Smooth muscle cell (in vitro differentiated cells): ENCODE results near the gene TRPM3. TPM values are rescaled to one million over a fixed set of nuclear protein-coding genes. Genes with fewer than 3 reads are reported as not detected.
"Not testable (repeated sequence)": the region's sequence is repeated elsewhere in the genome, so short reads cannot be mapped to it uniquely, and the experiment has no call there.

Source experiments
- DNase-seq: peaks from one replicate; lab custom pipeline; 2025; ENCODE audit not compliant: unreplicated experiment; lab: John Stamatoyannopoulos, UW
- H2AFZ ChIP-seq: fragments of 200-600 bp; sonication (generic); 2 replicates; pipeline ENCODE4 v1.6.0; 2016; ENCODE audit warnings: antibody characterized with exemption, low read depth, mild to moderate bottlenecking
- H3F3A ChIP-seq: fragments of 200-600 bp; sonication (generic); 2 replicates; pipeline ENCODE4 v1.6.0; 2017; ENCODE audit warnings: antibody characterized with exemption, low read depth
- H3K27ac ChIP-seq: fragments of 200-600 bp; sonication (generic); 2 replicates; pipeline ENCODE4 v1.5.1; 2016; ENCODE audit warnings: low read depth, mild to moderate bottlenecking
- H3K27me3 ChIP-seq: fragments of 200-600 bp; sonication (generic); 2 replicates; pipeline ENCODE4 v1.6.1; 2016; ENCODE audit warnings: low read depth, mild to moderate bottlenecking
- H3K36me3 ChIP-seq: fragments of 200-600 bp; sonication (generic); 2 replicates; pipeline ENCODE4 v1.5.1; 2016; ENCODE audit warnings: low read depth
- H3K4me1 ChIP-seq: fragments of 200-600 bp; sonication (generic); 2 replicates; pipeline ENCODE4 v1.5.1; 2016; ENCODE audit warnings: low read depth
- H3K4me2 ChIP-seq: fragments of 200-600 bp; sonication (generic); 2 replicates; pipeline ENCODE4 v1.6.0; 2016; ENCODE audit warnings: mild to moderate bottlenecking
- H3K4me3 ChIP-seq: fragments of 200-600 bp; sonication (generic); 2 replicates; pipeline ENCODE4 v1.5.1; 2016; ENCODE audit warnings: mild to moderate bottlenecking
- H3K79me2 ChIP-seq: fragments of 200-600 bp; sonication (generic); 2 replicates; pipeline ENCODE4 v1.6.0; 2016; ENCODE audit warnings: low read depth, mild to moderate bottlenecking
- H3K9ac ChIP-seq: fragments of 200-600 bp; sonication (generic); 2 replicates; pipeline ENCODE4 v1.6.0; 2016; ENCODE audit warnings: low read depth
- H3K9me3 ChIP-seq: fragments of 200-600 bp; sonication (generic); replicated peaks from 2 replicates; pipeline ENCODE4 v1.5.1; 2016; ENCODE audit warnings: low read depth
- H4K20me1 ChIP-seq: fragments of 200-600 bp; sonication (generic); 2 replicates; pipeline ENCODE4 v1.6.0; 2016; ENCODE audit warnings: low read depth
- WGBS: methylation state at CpG from one replicate; pipeline ENCODE4 v1.1.7; 2016; ENCODE audit warnings: low lambda C conversion rate; 5-methylcytosine and 5-hydroxymethylcytosine counted together
- polyA plus RNA-seq: library from polyadenylated mRNA; unstranded; fragments of >200 nt; fragmentation: Nextera tagmentation; extraction: Ambion mirVana; gene quantifications from 2 replicates; pipeline ENCODE4 v1.2.1, GENCODE V29; 2016
- total RNA-seq: library from RNA; depleted of rRNA; stranded (reverse); fragments of >200 nt; gene quantifications from 2 replicates; pipeline ENCODE4 v1.2.3, GENCODE V29; 2014
- TF ChIP-seq, protein P1 (sequence below): fragments of 200-600 bp; sonication (generic); IDR thresholded peaks from 2 replicates; pipeline ENCODE4 v1.5.1; 2017; ENCODE audit warnings: borderline replicate concordance, mild to moderate bottlenecking, antibody characterized with exemption; ENCODE audit not compliant: insufficient read depth, poor library complexity, severe bottlenecking

Gene TRPM3
- total and polyA plus RNA-seq, 2 experiments from 2014 or later: not detected

DNA sequence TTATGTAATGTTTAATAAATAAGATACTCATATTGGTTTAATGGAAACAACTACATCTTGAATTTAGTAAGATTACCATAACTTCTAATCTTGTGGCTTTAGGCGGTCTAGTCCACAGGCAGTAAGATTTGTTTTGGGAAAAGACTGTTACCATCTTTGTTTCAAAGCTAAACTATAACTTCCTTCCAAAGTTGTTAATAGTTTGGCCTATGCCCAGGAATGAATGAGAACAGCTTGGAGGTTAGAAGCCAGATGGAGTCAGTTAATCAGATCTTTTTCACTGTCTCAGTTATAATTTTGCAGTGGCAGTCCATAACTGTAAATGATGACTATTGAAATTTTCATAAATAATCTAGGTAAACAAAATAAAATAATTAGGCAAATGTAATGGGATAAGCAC is 465.1 kb downstream of the TRPM3 start:
- Histone ChIP-seq H3K79me2 (no peaks in the 10 kb centered on the region), H3K4me1 (no peaks in the 10 kb centered on the region), H3K27ac (no peak overlapping the region), H3K4me3 (no peak overlapping the region), H4K20me1 (no peaks in the 10 kb centered on the region), H3K9ac (no peak overlapping the region), H3K4me2 (no peak overlapping the region), H3K36me3 (no peaks in the 10 kb centered on the region), H3K27me3 (no peaks in the 10 kb centered on the region), H3K9me3 (peaks cover 9% of the 10 kb centered on the region), H3F3A (no peaks in the 10 kb centered on the region), H2AFZ (no peak overlapping the region)
- WGBS: 97% methylated on average over 1 of the region's 1 CpG
- DNase-seq: no peak
- TF ChIP-seq, protein P1, sequence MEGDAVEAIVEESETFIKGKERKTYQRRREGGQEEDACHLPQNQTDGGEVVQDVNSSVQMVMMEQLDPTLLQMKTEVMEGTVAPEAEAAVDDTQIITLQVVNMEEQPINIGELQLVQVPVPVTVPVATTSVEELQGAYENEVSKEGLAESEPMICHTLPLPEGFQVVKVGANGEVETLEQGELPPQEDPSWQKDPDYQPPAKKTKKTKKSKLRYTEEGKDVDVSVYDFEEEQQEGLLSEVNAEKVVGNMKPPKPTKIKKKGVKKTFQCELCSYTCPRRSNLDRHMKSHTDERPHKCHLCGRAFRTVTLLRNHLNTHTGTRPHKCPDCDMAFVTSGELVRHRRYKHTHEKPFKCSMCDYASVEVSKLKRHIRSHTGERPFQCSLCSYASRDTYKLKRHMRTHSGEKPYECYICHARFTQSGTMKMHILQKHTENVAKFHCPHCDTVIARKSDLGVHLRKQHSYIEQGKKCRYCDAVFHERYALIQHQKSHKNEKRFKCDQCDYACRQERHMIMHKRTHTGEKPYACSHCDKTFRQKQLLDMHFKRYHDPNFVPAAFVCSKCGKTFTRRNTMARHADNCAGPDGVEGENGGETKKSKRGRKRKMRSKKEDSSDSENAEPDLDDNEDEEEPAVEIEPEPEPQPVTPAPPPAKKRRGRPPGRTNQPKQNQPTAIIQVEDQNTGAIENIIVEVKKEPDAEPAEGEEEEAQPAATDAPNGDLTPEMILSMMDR: no peak

DNA sequence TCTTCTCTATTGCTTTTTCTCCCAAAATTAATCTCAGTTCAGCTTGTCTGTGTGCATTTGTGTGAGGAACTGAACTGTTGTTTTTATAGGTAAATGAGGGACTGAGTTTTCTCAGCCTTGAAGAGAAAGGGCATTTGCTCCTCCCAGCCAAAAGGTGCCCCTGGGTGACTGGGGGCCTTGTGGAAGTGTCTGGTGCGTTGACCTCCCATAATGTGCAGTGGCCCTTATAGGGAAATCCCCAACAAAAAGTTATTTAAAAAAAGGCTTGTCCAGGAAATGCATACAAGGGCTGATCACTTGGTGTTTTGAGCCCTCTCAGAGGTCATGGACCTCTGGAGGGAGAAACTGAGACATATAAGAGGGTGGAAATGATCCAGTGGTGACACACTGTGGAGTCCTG is 467.3 kb downstream of the TRPM3 start:
- no peaks in the 10 kb centered on the region for H3K36me3 ChIP-seq
- no peak overlapping the region for H3K9ac ChIP-seq
- WGBS: 81% methylated on average over 1 of the region's 1 CpG
- no peak overlapping the region for H3K27ac ChIP-seq
- no peak overlapping the region for H3K4me2 ChIP-seq
- H3K9me3 ChIP-seq: peaks cover 6% of the 10 kb centered on the region
- H4K20me1 ChIP-seq: no peaks in the 10 kb centered on the region
- H3K4me1 ChIP-seq: no peaks in the 10 kb centered on the region
- no peak overlapping the region for H3K4me3 ChIP-seq
- H2AFZ ChIP-seq: no peak overlapping the region
- TF ChIP-seq, protein P1: no peak
- H3K79me2 ChIP-seq: no peaks in the 10 kb centered on the region
- no peaks in the 10 kb centered on the region for H3K27me3 ChIP-seq
- no peak for DNase-seq
- no peaks in the 10 kb centered on the region for H3F3A ChIP-seq

DNA sequence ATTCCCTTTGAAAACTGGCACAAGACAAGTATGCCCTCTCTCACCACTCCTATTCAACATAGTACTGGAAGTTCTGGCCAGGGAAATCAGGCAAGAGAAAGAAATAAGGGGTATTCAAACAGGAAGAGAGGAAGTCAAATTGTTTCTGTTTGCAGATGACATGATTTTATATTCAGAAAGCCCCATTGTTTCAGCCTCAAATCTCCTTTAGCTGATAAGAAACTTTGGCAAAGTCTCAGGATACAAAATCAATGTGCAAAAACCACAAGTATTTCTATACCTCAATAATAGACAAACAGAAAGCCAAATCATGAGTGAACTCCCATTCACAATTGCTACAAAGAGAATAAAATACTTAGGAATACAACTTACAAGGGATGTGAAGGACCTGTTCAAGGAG is 476.8 kb downstream of the TRPM3 start:
- H3K27me3 ChIP-seq, H4K20me1 ChIP-seq, H3K36me3 ChIP-seq, H3K4me2 ChIP-seq, DNase-seq, H3K4me1 ChIP-seq, H3K79me2 ChIP-seq, H3K4me3 ChIP-seq, H2AFZ ChIP-seq, H3K9me3 ChIP-seq, H3K9ac ChIP-seq, H3F3A ChIP-seq, H3K27ac ChIP-seq: not testable (repeated sequence)

DNA sequence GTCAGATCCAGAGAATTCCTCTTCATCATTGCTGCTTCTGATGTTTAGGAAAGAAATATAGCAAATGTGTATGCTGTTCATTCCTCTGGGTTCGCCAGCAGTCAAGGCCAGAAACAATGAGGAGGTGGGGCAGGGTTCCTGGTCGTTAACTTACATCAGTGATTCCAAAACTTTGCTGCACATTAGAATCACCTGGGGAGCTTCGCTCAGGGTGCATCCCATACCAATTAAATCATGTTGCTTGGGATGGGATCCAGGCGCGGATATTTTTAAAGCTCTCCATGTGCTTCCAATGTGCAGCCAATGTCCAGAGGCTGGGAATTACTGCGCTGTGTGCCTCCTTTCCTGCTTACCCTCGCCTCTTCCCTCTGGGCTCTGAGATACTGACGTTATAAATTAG is 479.1 kb downstream of the TRPM3 start:
- peaks cover 6% of the 10 kb centered on the region for H3K4me1 ChIP-seq
- 92% methylated on average over 8 of the region's 8 CpGs for WGBS

More for the DNA sequence above, 479.1 kb downstream of the TRPM3 start:
- H3K79me2 ChIP-seq: no peaks in the 10 kb centered on the region
- no peak for DNase-seq
- H3K4me2 ChIP-seq: no peak overlapping the region
- H2AFZ ChIP-seq: no peak overlapping the region
- no peaks in the 10 kb centered on the region for H3K36me3 ChIP-seq
- no peaks in the 10 kb centered on the region for H3K27me3 ChIP-seq
- H4K20me1 ChIP-seq: no peaks in the 10 kb centered on the region
- TF ChIP-seq, protein P1: no peak
- H3K9me3 ChIP-seq: no peaks in the 10 kb centered on the region
- H3F3A ChIP-seq: no peaks in the 10 kb centered on the region
- no peak overlapping the region for H3K4me3 ChIP-seq
- H3K27ac ChIP-seq: no peak overlapping the region
- no peak overlapping the region for H3K9ac ChIP-seq
